ENCODE measurements around the gene KRT77. TPM values are rescaled to one million over a fixed set of nuclear protein-coding genes. Genes with fewer than 3 reads are reported as not detected.
"Not testable (repeated sequence)": the region's sequence is repeated elsewhere in the genome, so short reads cannot be mapped to it uniquely, and the experiment has no call there.

The KRT77 gene
- total RNA-seq, 1 donor from 2014 or later: 110 TPM

DNA sequence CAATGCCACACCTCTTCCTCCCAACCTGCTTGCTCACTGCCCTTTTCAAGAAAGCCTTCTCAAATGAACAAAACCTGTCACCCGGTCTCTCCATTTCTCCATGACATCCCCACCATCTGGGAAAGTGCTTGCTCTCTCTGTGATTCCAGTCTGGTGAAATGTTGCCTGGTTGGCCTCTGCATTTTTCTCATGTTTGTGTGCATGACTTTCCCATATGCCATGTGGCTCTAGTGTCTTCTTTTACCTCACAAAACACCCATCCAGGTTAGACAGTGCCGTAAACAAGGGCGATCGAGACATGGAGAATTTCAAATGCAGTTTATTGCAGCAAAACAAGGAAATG lies 28.9 kb downstream of the KRT77 start:
- no peak for DNase-seq

DNA sequence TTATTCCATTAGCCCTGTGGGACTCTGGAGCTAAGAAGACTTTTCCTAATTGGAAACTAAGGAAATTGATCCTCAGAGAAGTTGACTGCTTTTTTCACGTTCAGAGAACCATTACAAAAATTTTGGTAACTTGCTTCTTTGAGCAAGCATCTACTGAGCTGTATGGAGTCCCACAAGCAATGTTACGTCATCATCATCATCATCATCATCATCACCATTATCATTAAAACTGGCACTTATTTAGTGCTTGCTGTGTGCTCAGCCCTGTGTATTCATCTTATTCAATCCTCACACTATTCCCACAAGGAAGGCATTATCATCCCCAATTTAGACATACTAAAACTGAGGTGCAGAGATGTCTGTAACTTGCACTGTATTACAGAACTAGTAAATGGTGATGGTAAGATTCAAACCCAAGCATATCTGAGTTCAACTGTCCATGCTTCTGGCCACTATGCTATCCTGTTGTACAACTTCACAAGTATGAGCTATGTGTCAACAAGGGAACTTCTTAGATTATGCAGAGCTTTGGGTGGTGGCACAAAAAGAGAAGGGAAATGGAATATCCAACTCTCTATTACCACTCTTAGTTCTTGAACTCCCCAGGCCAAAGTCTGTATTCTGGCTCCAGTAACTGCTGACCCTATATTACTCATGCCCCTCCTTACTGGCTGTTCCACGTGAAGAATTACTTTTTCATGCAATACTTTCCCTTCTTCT lies 29.5 kb downstream of the KRT77 start:
- no peak for DNase-seq

DNA sequence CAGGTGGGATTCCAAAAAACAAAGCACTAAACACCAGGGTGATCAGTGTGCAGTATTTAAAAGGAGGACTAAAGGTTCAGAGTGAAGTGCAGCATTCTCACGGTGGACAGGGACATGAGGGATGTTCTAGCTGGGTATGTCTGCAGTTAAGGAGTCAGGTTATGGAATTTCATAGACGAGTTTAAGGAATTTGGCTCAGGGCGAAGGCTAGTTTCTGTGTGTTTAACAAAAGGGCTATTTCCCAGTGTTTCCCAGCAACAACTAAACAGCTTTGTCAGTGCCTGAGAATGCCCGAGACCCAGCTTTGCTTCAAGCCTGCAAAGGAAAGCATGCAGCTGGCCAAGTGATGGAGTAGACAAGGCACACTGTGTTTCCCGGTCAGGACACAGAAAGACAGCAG lies 30.1 kb downstream of the KRT77 start:
- no peak for DNase-seq

DNA sequence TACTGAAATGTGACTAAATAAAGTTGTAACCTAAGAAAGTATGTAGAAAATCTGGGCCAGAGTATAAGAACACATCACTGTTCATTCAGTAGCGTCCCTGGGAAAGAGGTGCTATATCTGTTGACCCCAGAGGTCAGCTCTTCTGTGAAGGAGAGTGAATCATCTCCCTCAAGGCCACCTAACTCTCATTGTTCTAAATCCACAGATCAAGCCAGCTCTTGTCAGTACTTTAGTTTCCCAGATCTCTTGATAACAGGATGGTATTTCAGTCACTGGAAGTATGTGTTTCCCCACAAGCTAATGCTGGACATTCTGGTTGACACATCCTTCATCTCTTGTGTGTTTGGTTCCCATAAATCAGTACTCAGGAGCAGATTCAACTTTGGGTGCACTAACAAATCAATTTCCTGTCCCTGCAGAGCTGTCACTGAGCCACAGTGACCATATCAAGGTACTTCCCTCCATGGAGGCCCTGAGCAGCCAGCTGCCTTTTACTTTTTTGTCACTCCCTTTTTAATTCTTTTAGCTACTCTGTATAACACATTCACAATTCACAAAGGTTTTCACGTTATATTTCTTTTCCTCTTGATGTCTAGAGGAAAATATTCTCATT lies 30.9 kb downstream of the KRT77 start:
- no peak for DNase-seq

DNA sequence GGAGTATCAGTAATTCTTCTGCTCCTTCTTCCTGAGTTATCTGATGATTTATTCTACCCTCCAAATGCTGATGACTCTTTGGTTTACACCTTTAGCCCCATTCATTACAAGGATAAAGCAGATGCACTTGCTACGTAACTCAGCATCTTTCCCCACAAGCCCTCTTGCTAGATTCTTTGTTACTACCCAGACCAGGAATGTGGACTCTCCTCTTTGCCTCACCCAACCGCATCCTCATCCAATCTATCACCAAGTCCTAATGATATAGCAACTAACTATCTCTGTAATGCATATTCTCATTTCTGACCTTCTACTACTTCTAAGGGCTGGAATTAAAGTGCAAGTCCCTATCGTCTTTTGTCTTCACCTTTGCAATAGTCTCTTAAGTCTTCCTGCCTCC lies 32.4 kb downstream of the KRT77 start:
- DNase-seq: no peak

DNA sequence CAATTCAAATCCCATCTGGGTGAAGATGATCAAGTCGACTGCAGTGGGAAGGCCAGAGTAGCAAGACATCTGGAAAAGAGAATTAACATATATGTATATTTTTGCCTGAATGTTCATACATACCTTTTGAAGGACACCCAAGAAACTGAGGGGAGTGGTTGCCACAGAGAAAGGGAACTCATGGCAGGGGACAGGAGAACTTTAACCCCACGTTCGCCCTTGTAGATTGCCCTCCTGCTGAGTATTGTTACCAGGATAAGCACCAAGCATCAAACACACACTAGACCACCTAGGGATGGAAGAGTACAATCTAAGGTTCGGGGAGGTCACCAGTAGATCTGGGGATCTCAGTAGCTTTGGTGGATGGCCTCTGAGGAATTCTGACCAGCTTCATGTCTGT lies 32.8 kb downstream of the KRT77 start:
- no peak for DNase-seq

DNA sequence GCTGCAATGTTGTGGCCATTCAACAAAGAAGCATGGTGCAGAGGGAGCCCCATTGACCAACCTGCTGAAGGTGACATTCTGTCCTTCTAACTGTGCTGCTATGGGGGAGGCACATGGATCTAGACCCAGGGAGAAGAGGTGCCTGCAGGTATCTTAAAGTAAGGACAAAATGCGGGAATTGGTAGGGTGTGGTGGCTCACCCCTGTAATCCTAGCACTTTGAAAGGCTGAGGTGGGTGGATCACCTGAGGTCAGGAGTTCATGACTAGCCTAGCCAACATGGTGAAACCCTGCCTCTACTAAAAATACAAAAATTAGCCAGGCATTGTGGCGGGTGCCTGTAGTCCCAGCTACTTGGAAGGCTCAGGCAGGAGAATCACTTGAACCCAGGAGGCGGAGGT lies 33.4 kb downstream of the KRT77 start:
- DNase-seq: not testable (repeated sequence)

DNA sequence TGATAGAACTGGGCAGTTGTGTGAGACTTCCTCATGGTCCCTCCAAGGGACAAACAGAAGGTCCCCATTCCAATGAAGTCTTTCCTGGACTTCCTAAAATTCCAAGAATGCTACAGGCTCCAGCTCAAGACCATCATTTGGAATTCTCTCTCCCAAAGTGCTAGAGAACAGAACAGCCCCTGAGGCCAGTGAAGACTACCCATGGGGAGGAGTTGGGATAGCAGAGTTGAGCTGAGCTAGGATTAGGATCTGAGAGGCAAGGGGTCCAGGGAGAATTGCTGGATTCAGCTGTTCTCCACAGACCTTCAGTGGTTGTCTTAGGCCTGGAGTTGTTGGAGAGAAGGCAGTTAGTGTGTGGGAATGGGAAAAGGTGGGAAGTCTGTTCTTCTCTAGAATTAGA lies 33.9 kb downstream of the KRT77 start:
- DNase-seq: no peak

DNA sequence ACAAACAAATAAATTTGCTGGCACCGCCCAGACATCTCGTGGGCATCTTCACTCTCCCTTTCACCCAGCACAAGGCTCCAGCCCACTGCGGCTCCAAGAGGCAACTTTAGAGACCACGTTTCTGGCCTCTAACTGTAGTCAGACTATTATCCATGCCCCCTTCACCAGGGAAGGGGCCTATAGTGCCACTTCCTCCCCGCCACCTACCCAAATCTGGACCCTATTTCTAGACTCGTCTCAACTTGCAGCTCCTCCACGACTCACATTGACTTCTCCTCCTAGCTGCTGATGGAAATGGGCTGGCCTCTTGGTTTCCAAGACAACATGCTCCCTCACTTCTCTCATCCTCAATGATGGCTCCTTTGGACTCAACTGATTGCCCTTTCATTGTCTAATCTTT lies 35.4 kb downstream of the KRT77 start:
- no peak for DNase-seq

DNA sequence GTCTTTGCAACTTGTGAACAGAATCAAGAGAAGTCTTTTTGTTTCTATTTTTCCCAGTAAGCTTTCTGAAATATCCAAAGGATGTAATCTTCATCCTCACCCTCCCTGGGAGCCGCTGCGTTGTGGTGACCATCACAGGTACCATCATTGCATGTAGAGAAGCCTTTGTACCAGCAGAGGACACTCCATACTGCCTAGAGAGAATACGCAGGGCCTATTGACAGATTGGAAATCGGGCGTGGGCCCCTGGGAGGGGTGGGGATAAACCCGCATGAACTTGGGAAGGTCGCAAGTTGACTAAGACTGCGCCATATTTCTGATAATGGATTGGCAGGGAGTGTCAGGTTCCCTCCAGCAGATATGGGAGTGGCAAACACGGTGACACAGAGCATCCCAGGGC lies 35.8 kb downstream of the KRT77 start:
- DNase-seq: no peak

DNA sequence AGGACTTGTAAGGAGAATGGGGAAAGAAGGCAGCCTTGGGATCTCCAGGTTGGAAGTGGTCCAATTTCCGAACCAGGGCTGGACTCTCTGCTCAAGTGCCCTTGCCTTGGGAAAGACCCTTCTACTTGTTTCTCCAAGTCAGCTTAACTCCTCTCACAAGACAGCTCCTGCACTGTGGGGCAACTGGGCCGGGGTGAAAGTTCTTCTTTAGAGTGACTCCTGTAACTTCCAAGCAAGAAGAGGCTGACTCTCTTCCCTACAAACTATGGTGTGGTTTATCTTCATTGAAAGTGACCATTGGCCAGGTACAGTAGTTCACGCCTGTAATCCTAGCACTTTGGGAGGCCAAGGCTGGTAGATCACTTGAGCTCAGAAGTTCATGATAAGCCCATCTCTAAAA lies 36.9 kb downstream of the KRT77 start:
- no peak for DNase-seq

DNA sequence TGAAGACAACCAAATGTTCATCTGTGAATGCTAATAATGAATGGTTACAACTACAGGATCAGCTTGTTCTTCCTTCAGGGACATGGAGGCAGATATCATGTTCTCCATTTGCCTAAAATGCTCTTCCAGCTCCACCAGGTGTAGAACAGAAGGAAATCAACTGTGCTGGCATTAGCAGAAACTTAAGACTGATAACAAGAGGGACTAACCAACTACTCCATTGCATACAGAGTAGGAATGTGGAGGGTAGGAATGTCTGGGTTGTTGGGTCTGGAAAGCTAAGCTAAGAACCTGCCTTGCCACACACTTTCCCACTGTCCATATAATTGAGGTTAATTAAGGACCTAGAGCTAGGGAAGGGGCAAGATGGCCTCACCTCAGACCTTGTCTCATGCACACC lies 39.9 kb downstream of the KRT77 start:
- DNase-seq: no peak

DNA sequence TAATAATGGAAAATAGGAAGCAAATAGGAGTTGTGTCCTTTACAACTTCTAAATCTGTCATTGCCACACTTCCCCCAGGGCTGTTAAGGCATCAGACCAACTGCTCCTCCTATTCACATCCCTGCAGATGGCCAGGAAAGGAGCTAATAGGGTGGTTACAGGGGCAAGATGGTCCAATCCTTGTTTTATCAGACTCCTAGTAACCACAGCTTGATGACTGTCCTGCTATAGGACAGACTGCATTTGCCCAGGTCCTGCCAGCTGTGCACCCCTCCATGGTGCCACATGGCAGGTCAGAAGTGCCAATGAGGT lies 40.5 kb downstream of the KRT77 start:
- no peak for DNase-seq

DNA sequence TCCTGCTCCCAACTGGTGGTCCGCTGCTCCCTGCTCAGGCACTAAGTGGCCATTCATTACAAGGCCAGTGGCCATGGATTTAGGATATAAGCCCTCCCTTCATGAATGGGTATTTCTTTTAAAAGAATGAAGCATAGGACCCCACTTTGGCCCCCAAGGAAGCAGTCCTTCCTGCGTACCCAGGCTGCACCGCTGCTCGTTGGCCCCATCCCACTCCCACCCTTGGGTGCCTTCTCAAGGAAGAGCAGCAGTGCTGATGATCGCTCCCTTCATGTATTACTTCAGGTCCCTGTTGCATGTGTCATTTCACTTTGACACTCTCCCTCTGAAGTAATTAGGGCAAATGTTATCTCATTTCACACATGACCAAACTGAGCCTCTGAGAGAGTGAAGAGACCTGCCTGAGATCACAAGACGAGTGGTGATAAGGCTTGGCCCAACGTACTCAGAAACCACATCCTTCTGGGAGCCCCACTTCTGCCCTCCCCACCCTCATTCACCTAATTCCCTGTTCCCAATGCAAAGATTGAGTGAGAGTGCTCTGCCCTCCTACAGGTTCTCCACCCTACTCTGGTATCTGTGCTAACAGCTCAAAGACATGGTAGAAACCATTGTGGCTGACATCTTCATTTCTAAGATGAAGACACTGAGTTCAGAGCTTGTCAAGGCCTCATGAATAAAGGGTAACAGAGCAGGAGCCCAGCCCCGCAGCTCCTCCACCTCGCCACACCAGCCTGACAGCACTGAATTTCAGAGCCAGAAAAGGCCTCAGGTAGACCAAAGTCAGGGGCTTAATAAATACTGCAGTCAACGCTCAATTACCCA lies 41.0 kb downstream of the KRT77 start:
- no peak for DNase-seq

DNA sequence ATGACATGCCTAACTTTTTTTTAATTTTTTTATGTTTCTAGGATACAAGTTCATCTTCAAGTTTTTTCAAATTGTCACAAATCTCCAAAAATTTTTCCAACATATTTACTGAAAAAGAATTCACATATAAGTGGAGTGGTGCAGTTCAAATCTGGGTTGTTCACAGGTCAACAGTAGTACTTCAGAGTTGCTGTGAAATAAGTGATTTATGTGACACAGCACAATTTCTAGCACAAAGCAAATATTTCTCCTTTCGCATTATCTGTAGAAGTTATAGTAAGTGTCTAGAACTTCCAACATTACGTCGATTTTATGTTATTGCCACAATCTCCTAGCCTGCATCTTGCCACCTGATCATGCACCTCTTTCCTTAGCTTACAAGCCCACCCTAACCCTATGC lies 41.7 kb downstream of the KRT77 start:
- no peak for DNase-seq

DNA sequence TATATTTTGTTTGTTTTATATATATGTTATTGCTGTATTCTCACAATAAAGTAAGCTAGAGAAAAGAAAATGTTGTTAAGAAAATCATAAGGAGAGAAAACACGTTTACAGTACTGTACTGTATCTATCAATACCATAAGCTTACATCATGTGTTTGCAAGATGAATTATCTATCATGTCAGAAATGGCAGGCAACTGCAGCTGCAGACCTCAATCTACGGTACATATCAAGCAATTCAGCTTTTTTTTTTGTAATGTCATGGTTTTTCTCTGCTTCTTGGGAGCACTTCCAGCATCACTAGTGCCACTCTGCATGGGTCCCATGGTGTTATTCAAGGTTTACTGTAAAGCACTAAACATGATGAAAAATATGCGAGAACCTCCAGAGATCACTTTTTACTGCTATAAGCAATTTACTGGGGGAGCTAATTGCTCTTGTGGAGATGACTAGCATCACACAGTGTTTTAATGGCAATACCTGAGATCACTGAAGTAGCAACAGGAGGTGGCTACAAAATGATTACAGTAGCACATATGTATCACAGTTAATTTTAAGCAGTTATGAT lies 42.3 kb downstream of the KRT77 start:
- DNase-seq: no peak

DNA sequence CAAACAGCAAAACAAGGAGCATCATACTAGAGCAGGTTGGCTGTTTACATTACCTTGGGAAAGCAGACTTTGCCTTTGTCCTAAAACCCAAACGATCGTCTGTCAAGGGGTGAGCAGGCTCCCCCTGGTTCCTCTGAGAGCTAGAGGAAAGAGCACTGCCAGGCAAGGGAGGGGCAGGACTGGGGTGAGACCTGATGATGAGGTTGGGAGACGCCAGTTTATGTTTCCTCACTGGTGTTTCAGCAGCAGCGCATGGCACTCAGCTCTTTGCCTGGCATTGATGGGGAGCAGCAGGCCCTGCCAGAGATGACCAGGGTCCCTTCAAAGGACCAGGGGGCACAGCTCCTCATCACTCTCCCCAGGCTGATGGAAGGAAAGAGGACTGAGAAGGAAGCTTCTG lies 43.4 kb downstream of the KRT77 start:
- DNase-seq: no peak

DNA sequence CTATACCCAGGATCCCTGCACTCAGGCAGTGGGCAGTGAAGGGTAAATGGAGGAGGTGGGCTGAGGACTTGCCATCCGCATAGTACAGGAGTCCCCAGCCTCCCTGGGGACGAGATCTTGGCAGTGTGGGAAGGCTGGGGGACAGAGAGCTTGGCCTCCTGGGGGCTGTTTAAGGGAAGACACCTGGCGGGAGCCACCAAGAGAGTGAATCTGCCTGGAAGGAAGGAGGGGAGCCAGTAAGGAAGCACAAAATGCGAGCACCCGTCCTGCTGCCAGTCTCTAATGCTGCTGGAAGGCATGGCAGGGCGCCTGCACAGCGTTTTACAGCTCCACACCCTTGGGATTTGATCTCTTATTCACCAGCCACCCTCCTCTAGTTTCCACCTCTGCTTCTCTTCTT lies 43.9 kb downstream of the KRT77 start:
- DNase-seq: no peak

DNA sequence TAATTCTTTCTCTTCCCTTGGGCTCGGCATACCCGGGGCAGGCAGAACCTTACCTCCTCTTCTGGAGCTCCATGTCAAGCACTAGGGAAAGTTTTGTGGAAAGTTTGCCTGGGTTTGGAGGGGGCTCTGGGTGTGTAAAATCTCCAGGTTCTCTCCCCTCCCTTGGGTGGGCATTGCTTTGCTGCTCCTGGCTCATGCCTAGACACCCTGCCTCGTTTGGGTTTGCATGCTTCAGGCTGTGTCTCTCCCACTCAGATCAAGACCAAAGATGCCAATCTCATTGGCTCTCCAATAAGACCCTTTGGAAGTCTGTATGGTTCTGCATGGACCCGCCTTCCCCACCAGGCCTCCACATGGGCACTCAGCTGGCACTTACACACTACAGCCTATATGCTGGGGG lies 45.1 kb downstream of the KRT77 start:
- DNase-seq: no peak

DNA sequence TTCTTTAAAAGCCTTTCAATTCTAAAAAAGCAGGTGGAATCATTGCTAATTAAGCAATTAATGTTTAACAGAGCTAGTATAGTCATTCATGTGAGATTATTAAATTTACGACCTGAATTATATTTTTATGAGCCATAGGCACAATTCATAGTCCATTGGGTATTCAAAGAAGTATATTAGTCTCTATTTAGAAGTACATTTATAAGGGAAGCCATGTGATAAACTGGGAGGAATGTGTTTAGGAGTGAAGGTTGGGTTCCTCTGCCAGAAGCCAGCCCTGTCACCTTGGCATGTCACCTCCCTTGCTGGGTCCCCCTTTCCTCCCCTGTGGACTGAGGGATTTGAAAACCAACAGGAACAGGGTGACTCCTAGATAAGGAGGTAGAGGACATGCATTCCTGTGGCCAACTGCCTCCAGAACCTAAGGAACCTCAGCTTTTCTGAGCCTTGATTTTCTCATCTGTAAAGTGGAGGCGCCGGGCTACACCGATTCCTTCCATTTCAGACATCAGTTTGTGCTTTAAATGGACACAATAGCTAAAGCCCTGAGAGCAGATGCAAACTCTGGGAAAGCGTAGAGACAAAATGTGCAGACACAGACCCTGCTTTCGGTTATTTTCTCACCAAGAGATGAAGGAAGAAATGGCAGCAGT lies 45.9 kb downstream of the KRT77 start:
- DNase-seq: no peak

DNA sequence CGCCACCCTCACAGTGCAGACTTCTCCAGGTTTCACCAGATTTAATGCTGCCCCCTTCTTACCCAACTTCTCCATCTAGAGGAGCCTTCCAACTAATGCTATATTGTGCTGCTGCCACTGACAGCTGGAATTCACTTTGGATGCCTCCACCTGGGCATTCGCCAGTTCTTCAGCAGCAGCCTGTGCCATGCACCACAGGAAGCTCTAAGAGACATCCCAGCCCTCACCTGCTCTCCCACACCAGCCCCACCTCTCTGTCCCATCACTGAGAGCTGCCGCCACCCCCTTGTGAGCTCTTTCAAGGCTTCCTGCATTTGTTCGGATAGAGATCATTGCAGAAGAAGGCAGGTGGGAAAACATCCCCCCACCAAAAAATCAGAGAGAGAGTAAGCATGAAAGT lies 46.7 kb downstream of the KRT77 start:
- DNase-seq: no peak

DNA sequence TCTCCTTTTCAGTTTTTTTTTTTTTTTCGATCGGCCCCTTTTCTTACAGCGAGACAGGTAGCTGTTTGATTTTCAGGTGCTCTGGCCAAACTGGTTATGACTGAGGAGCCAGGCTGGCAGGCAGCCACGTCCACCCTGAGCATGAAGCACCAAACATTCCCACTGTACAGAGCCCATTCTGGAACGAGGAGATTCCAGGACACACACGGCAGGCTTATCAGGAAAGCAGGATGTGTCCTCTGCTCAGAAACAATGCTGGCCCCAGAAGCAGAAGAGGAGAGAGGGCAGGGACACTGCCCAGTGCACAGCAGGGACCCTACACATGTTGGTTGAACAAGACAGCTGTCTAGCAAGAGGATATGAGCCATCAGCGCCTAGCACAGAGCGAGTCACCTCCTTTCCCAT lies 47.6 kb downstream of the KRT77 start:
- DNase-seq: no peak

DNA sequence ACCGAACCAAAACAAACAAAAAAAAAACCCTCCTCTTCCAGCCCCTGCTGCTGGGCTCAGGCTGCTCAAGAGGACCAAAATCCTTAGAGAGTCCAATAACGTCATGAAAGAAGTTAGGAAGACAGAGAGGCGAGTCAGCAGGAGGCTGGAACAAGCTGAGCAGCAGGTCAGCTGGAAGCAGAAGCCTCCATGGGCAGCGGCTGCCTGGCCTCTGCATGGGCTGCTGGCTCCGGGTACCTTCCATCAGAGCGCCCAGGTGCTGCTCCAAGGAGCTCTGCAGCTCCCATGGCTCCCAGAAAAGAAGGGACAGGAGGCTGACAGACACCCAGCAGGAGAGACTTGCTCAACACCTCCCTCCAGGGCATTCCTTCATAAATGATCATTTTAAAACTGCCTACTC lies 48.1 kb downstream of the KRT77 start:
- DNase-seq: no peak

All from skin of body (tissue), 2 donors.